SK-N-SH (cell line): Measurements from ENCODE around the gene NHSL1. TPM values are rescaled to one million over a fixed set of nuclear protein-coding genes. Genes with fewer than 3 reads are reported as not detected.

ENCODE experiments used
- CTCF ChIA-PET: fragments of 300-600, 350-600 bp; formaldehyde crosslinking; extraction: SDS; loops from one replicate; lab custom pipeline; 2021; lab: Yijun Ruan, JAX
- POLR2A ChIA-PET: fragments of 350-600 bp; sonication (Branson Sonifier 250); formaldehyde crosslinking; extraction: SDS; loops from one replicate; lab custom pipeline; 2020; ENCODE audit warnings: antibody characterized with exemption, inconsistent platforms; lab: Yijun Ruan, JAX
- DNase-seq: peaks from one replicate; pipeline ENCODE4 v3.0.0; 2012
- H2AFZ ChIP-seq: fragments of 200-600 bp; sonication (generic); 2 replicates; pipeline ENCODE4 v1.8.1; 2016; ENCODE audit warnings: antibody characterized with exemption, mild to moderate bottlenecking, low read depth
- H3F3A ChIP-seq: fragments of 200-600 bp; sonication (generic); replicated peaks from 2 replicates; pipeline ENCODE3; 2016; ENCODE audit warnings: antibody characterized with exemption, mild to moderate bottlenecking; ENCODE audit not compliant: insufficient read depth
- H3K27ac ChIP-seq, 2 experiments: fragments of 200-500 bp in 1 of 2; fragments of 200-600 bp in 1 of 2; sonication (Bioruptor generic) in 1 of 2; sonication (generic), shearing (Covaris generic) in 1 of 2; 2 replicates each; pipeline versions ENCODE4 v1.5.1 to v1.6.1; 2014 to 2016; ENCODE audit warnings: low read depth in 2 of 2, inconsistent platforms in 1 of 2, low read length in 1 of 2, mild to moderate bottlenecking in 1 of 2, mixed read lengths in 1 of 2
- H3K27me3 ChIP-seq: fragments of 200-600 bp; sonication (generic), shearing (Covaris generic); 2 replicates; pipeline ENCODE4 v1.6.1; 2016; ENCODE audit warnings: mixed run types; ENCODE audit not compliant: insufficient read depth
- H3K36me3 ChIP-seq, 2 experiments: fragments of 200-500 bp in 1 of 2; fragments of 200-600 bp in 1 of 2; sonication (Bioruptor generic) in 1 of 2; sonication (generic) in 1 of 2; replicated peaks in 1 of 2; 2 replicates each; pipeline versions ENCODE3 to v1.5.1; 2014 to 2016; ENCODE audit warnings: low read length in 1 of 2, mild to moderate bottlenecking in 1 of 2; ENCODE audit not compliant: insufficient read depth in 2 of 2, control insufficient read depth in 1 of 2
- H3K4me1 ChIP-seq, 2 experiments: fragments of 200-500 bp in 1 of 2; fragments of 200-600 bp in 1 of 2; sonication (Bioruptor generic) in 1 of 2; sonication (generic), shearing (Covaris generic) in 1 of 2; 2 replicates each; pipeline versions ENCODE4 v1.5.1 to v1.6.1; 2014 to 2016; ENCODE audit warnings: low read depth in 1 of 2, low read length in 1 of 2, mixed run types in 1 of 2; ENCODE audit not compliant: insufficient read depth in 2 of 2, control insufficient read depth in 1 of 2
- H3K4me2 ChIP-seq: fragments of 200-600 bp; sonication (generic), shearing (Covaris generic); 2 replicates; pipeline ENCODE4 v1.6.1; 2017; ENCODE audit warnings: mixed run types
- H3K4me3 ChIP-seq, 2 experiments: fragments of 200-500 bp in 1 of 2; fragments of 200-600 bp in 1 of 2; sonication (Bioruptor generic) in 1 of 2; sonication (generic), shearing (Covaris generic) in 1 of 2; 2 replicates each; pipeline versions ENCODE4 v1.5.1 to v1.8.1; 2014 to 2016; ENCODE audit warnings: low read depth in 2 of 2, inconsistent platforms in 1 of 2, low read length in 1 of 2, mild to moderate bottlenecking in 1 of 2, mixed read lengths in 1 of 2, moderate library complexity in 1 of 2
- H3K79me2 ChIP-seq: fragments of 200-600 bp; sonication (generic); 2 replicates; pipeline ENCODE4 v1.8.1; 2017; ENCODE audit warnings: mild to moderate bottlenecking; ENCODE audit not compliant: insufficient read depth
- H3K9ac ChIP-seq: fragments of 200-600 bp; sonication (generic); 2 replicates; pipeline ENCODE4 v1.6.1; 2017; ENCODE audit warnings: mixed run types
- H3K9me2 ChIP-seq: fragments of 200-600 bp; sonication (generic); 2 replicates; pipeline ENCODE4 v1.6.1; 2017; ENCODE audit warnings: mixed run types
- H3K9me3 ChIP-seq: fragments of 200-600 bp; sonication (generic); 2 replicates; pipeline ENCODE4 v1.6.1; 2017; ENCODE audit warnings: mixed run types, mild to moderate bottlenecking, moderate library complexity
- H4K20me1 ChIP-seq: fragments of 200-600 bp; sonication (generic); 2 replicates; pipeline ENCODE4 v1.6.1; 2017; ENCODE audit warnings: mild to moderate bottlenecking, mixed run types; ENCODE audit not compliant: insufficient read depth
- ELF1 ChIP-seq: IDR thresholded peaks from 2 replicates; pipeline ENCODE4 v1.4.0; 2012
- EP300 ChIP-seq, 2 experiments: IDR thresholded peaks; 2 replicates each; pipeline versions ENCODE4 v1.4.0 to v1.6.1; 2012; ENCODE audit warnings: borderline replicate concordance in 1 of 2, low read depth in 1 of 2, low read length in 1 of 2
- EZH2phosphoT487 ChIP-seq: fragments of 200-600 bp; sonication (generic); IDR thresholded peaks from 2 replicates; pipeline ENCODE4 v1.6.1; 2017; ENCODE audit warnings: low read depth, mixed run types, mild to moderate bottlenecking, antibody characterized with exemption, moderate library complexity, borderline replicate concordance
- FOSL2 ChIP-seq: IDR thresholded peaks from 2 replicates; pipeline ENCODE4 v1.4.0; 2012; ENCODE audit warnings: low read depth, mild to moderate bottlenecking, moderate library complexity, borderline replicate concordance
- GABPA ChIP-seq: IDR thresholded peaks from 2 replicates; pipeline ENCODE4 v1.4.0; 2012; ENCODE audit warnings: low read depth, mild to moderate bottlenecking
- GATA2 ChIP-seq: sonication (generic); formaldehyde crosslinking; IDR thresholded peaks from 2 replicates; pipeline ENCODE4 v1.5.0; 2020; ENCODE audit warnings: mild to moderate bottlenecking, missing genetic modification reagents
- IRF3 ChIP-seq: fragments of 150-350 bp; IDR thresholded peaks from 2 replicates; pipeline ENCODE4 v1.6.1; 2016; ENCODE audit warnings: mild to moderate bottlenecking, low read depth, low read length
- MEF2A ChIP-seq: IDR thresholded peaks from 2 replicates; pipeline ENCODE4 v1.4.0; 2012; ENCODE audit warnings: low read depth, borderline replicate concordance
- NRF1 ChIP-seq: IDR thresholded peaks from 2 replicates; pipeline ENCODE4 v1.6.1; 2012; ENCODE audit warnings: low read depth, mild to moderate bottlenecking, low read length
- RAD21 ChIP-seq: IDR thresholded peaks from 2 replicates; pipeline ENCODE4 v1.6.1; 2012; ENCODE audit warnings: mild to moderate bottlenecking, low read length
- RCOR1 ChIP-seq: fragments of 150-350 bp; IDR thresholded peaks from 2 replicates; pipeline ENCODE4 v1.6.1; 2017; ENCODE audit warnings: antibody characterized with exemption, low read length
- REST ChIP-seq: IDR thresholded peaks from 2 replicates; pipeline ENCODE4 v1.6.1; 2012; ENCODE audit warnings: mild to moderate bottlenecking, low read depth, low read length, moderate library complexity
- SMC3 ChIP-seq: IDR thresholded peaks from 2 replicates; pipeline ENCODE4 v1.6.1; 2012; ENCODE audit warnings: low read depth, low read length, improper control_type of control experiment
- TCF12 ChIP-seq: IDR thresholded peaks from 2 replicates; pipeline ENCODE4 v1.4.0; 2012
- USF1 ChIP-seq: IDR thresholded peaks from 2 replicates; pipeline ENCODE4 v1.4.0; 2012; ENCODE audit warnings: low read depth, borderline replicate concordance
- USF2 ChIP-seq: fragments of 150-350 bp; IDR thresholded peaks from 2 replicates; pipeline ENCODE4 v1.6.1; 2017; ENCODE audit warnings: antibody characterized with exemption, low read length, low read depth, borderline replicate concordance
- YY1 ChIP-seq: IDR thresholded peaks from 2 replicates; pipeline ENCODE4 v1.4.0; 2012; ENCODE audit warnings: low read depth, mild to moderate bottlenecking
- WGBS: methylation state at CpG from one replicate; pipeline ENCODE4 v1.1.6; 2017; ENCODE audit warnings: low lambda C conversion rate; 5-methylcytosine and 5-hydroxymethylcytosine counted together
- polyA plus RNA-seq, 3 experiments: library from polyadenylated mRNA; depleted of rRNA; stranded (reverse); fragments of >200 nt; gene quantifications; 2 replicates each; pipeline ENCODE4 v1.2.3, GENCODE V29; 2012

Gene NHSL1
- polyA plus RNA-seq, 1 of the 3 experiments (the other 2 are of a cell fraction) = under 0.01 TPM

- Histone ChIP-seq H3K36me3 (no peaks in the 10 kb centered on the region), H4K20me1 (no peaks in the 10 kb centered on the region), H3K9ac (no peak overlapping the region), H3K4me1 (no peaks in the 10 kb centered on the region), H3K27ac (no peak overlapping the region), H3K4me3 (no peak overlapping the region), H3K27me3 (no peaks in the 10 kb centered on the region; the same call in 1 of the 2 replicates), H3K9me2 (no peaks in the 10 kb centered on the region), H3F3A (no peaks in the 10 kb centered on the region), H2AFZ (no peak overlapping the region)
- DNase-seq = no peak
- CTCF ChIA-PET = interaction anchor here (1.6 kb wide), 1 partner anchor 18 kb away, joined by 3 read pairs; no protein-coding TSS in a partner anchor
- no peak for TF ChIP-seq EZH2phosphoT487
- TF ChIP-seq ELF1 = no peak
- no peak for TF ChIP-seq USF2
- no peak for TF ChIP-seq IRF3
- no peak for TF ChIP-seq RCOR1
- no peak for TF ChIP-seq SMC3
- no peak for TF ChIP-seq YY1
- TF ChIP-seq RAD21 = no peak
- TF ChIP-seq FOSL2 = no peak
- no peak for TF ChIP-seq MEF2A
- TF ChIP-seq, all 33 proteins: peak for 0
- no peaks in the 10 kb centered on the region for H3K79me2 ChIP-seq
- 14% methylated on average over 4 of the region's 4 CpGs for WGBS
- POLR2A ChIA-PET = no interaction called here
- H3K4me2 ChIP-seq = no peak overlapping the region
- H3K9me3 ChIP-seq = no peaks in the 10 kb centered on the region
Measured at GRCh38 chr6:138440758-138441357, 58.4 kb downstream of the NHSL1 start.

- no peak overlapping the region for H2AFZ ChIP-seq
- no peak overlapping the region for H3K27ac ChIP-seq
- no peaks in the 10 kb centered on the region for H3K9me3 ChIP-seq
- H3K27me3 ChIP-seq = no peaks in the 10 kb centered on the region
- H3K9me2 ChIP-seq = no peaks in the 10 kb centered on the region
- ChIA-PET POLR2A (no interaction called here), CTCF (interaction anchor here (1.6 kb wide), 1 partner anchor 19 kb away, joined by 3 read pairs; no protein-coding TSS in a partner anchor)
- WGBS = 50% methylated on average over 2 of the region's 3 CpGs
- H3K4me1 ChIP-seq = no peaks in the 10 kb centered on the region
- H3F3A ChIP-seq = no peaks in the 10 kb centered on the region
- H4K20me1 ChIP-seq = no peaks in the 10 kb centered on the region
- no peaks in the 10 kb centered on the region for H3K79me2 ChIP-seq
- H3K4me2 ChIP-seq = no peak overlapping the region
- no peak for DNase-seq
- no peak overlapping the region for H3K9ac ChIP-seq
- no peaks in the 10 kb centered on the region for H3K36me3 ChIP-seq
- H3K4me3 ChIP-seq = no peak overlapping the region
- TF ChIP-seq NRF1 (no peak), ELF1 (no peak), FOSL2 (no peak), GABPA (no peak), IRF3 (no peak), USF1 (no peak), YY1 (no peak), EP300 (IDR thresholded peaks at IDR 0.05; ENCODE audit: borderline replicate concordance in 1 of 2, low read depth in 1 of 2, low read length in 1 of 2) (no peak), GATA2 (CRISPR knock-in tag) (no peak), EZH2phosphoT487 (no peak), MEF2A (no peak), TCF12 (no peak), REST (no peak)
Measured at GRCh38 chr6:138440296-138440695, 59.0 kb downstream of the NHSL1 start.
